DOHH2 (cell line): ENCODE results near the gene HP.

Source experiments
- H3F3A ChIP-seq: fragments of 200-600 bp; sonication (generic), shearing (Covaris generic); 2 replicates; pipeline ENCODE4 v1.6.0; 2016; ENCODE audit warnings: antibody characterized with exemption, mild to moderate bottlenecking; ENCODE audit not compliant: control insufficient read depth, insufficient read depth
- H3K27ac ChIP-seq: fragments of 200-600 bp; sonication (generic); 2 replicates; pipeline ENCODE4 v1.5.1; 2014; ENCODE audit warnings: low read depth, mild to moderate bottlenecking, low read length, moderate library complexity
- H3K27me3 ChIP-seq: fragments of 200-600 bp; sonication (generic); 2 replicates; pipeline ENCODE4 v1.6.1; 2014; ENCODE audit warnings: mild to moderate bottlenecking, low read length, mixed read lengths; ENCODE audit not compliant: control insufficient read depth
- H3K36me3 ChIP-seq: fragments of 200-600 bp; sonication (generic); 2 replicates; pipeline ENCODE4 v1.6.1; 2014; ENCODE audit warnings: mild to moderate bottlenecking, low read length, moderate library complexity, mixed read lengths; ENCODE audit not compliant: control insufficient read depth
- H3K4me1 ChIP-seq: fragments of 200-600 bp; sonication (generic); 2 replicates; pipeline ENCODE4 v1.6.1; 2014; ENCODE audit warnings: mild to moderate bottlenecking, low read length, mixed read lengths; ENCODE audit not compliant: control insufficient read depth
- H3K4me2 ChIP-seq: fragments of 200-600 bp; sonication (generic); 2 replicates; pipeline ENCODE4 v1.6.0; 2014; ENCODE audit warnings: mild to moderate bottlenecking, low read length, moderate library complexity
- H3K4me3 ChIP-seq: fragments of 200-600 bp; sonication (generic); 2 replicates; pipeline ENCODE4 v1.5.1; 2014; ENCODE audit warnings: mild to moderate bottlenecking, low read length, mixed read lengths
- H3K79me2 ChIP-seq: fragments of 200-600 bp; sonication (generic); 2 replicates; pipeline ENCODE4 v1.6.1; 2014; ENCODE audit warnings: mild to moderate bottlenecking, low read length, mixed read lengths; ENCODE audit not compliant: control insufficient read depth
- H3K9me2 ChIP-seq: fragments of 200-600 bp; sonication (generic); replicated peaks from 2 replicates; pipeline ENCODE4 v1.6.1; 2014; ENCODE audit warnings: mild to moderate bottlenecking, low read length, mixed read lengths; ENCODE audit not compliant: control insufficient read depth
- H3K9me3 ChIP-seq: fragments of 200-600 bp; sonication (generic); 2 replicates; pipeline ENCODE4 v1.6.1; 2014; ENCODE audit warnings: antibody characterized with exemption, low read length, mixed read lengths; ENCODE audit not compliant: control insufficient read depth, insufficient read depth
- H4K20me1 ChIP-seq: fragments of 200-600 bp; sonication (generic); 2 replicates; pipeline ENCODE4 v1.6.0; 2014; ENCODE audit warnings: low read depth, mild to moderate bottlenecking, antibody characterized with exemption, low read length, moderate library complexity; ENCODE audit not compliant: control insufficient read depth, insufficient read depth
- EZH2phosphoT487 ChIP-seq: fragments of 200-600 bp; sonication (generic); IDR thresholded peaks from 2 replicates; pipeline ENCODE4 v1.6.1; 2017; ENCODE audit warnings: borderline replicate concordance, mild to moderate bottlenecking, antibody characterized with exemption, low read length, moderate library complexity, mixed read lengths
- TF ChIP-seq, protein P1 (sequence below): fragments of 200-600 bp; sonication (generic); IDR thresholded peaks from one replicate; pipeline ENCODE4 v1.5.1; 2014; ENCODE audit warnings: antibody characterized with exemption, mild to moderate bottlenecking, low read depth, low read length; ENCODE audit not compliant: poor library complexity, severe bottlenecking

HP gene

DNA sequence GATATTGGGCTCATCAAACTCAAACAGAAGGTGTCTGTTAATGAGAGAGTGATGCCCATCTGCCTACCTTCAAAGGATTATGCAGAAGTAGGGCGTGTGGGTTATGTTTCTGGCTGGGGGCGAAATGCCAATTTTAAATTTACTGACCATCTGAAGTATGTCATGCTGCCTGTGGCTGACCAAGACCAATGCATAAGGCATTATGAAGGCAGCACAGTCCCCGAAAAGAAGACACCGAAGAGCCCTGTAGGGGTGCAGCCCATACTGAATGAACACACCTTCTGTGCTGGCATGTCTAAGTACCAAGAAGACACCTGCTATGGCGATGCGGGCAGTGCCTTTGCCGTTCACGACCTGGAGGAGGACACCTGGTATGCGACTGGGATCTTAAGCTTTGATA lies 6.1 kb downstream of the HP start:
- no peaks in the 10 kb centered on the region for H3K36me3 ChIP-seq
- H3K9me2 ChIP-seq, result no peaks in the 10 kb centered on the region
- no peaks in the 10 kb centered on the region for H3K27me3 ChIP-seq
- no peak overlapping the region for H3K27ac ChIP-seq
- H3K4me3 ChIP-seq, result no peak overlapping the region
- no peaks in the 10 kb centered on the region for H3K4me1 ChIP-seq
- H3K9me3 ChIP-seq, result no peaks in the 10 kb centered on the region
- no peaks in the 10 kb centered on the region for H3F3A ChIP-seq
- no peaks in the 10 kb centered on the region for H3K79me2 ChIP-seq
- TF ChIP-seq EZH2phosphoT487, result no peak
- TF ChIP-seq, protein P1, sequence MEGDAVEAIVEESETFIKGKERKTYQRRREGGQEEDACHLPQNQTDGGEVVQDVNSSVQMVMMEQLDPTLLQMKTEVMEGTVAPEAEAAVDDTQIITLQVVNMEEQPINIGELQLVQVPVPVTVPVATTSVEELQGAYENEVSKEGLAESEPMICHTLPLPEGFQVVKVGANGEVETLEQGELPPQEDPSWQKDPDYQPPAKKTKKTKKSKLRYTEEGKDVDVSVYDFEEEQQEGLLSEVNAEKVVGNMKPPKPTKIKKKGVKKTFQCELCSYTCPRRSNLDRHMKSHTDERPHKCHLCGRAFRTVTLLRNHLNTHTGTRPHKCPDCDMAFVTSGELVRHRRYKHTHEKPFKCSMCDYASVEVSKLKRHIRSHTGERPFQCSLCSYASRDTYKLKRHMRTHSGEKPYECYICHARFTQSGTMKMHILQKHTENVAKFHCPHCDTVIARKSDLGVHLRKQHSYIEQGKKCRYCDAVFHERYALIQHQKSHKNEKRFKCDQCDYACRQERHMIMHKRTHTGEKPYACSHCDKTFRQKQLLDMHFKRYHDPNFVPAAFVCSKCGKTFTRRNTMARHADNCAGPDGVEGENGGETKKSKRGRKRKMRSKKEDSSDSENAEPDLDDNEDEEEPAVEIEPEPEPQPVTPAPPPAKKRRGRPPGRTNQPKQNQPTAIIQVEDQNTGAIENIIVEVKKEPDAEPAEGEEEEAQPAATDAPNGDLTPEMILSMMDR, result no peak
- no peaks in the 10 kb centered on the region for H4K20me1 ChIP-seq
- H3K4me2 ChIP-seq, result no peak overlapping the region

DNA sequence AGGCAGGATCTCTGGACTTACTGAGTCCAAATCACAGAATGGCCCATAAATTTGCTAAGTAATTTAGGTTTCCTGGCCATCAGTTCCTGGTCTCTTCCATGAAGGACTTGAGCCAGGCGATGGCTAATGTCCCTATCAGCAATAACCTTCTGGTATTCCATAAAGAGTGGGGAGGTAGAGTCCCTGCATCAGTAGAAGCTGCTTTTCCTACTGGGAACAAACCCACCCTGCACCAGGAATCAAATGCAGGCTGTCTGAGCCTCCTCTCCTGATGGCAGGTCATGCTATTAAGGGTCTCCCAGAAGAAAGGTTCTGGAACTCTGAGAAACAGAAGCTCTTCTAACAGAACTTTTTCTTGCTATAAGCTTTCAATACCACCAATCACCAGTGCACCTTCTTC lies 7.3 kb downstream of the HP start:
- no peaks in the 10 kb centered on the region for H3K36me3 ChIP-seq
- H3K27ac ChIP-seq, result no peak overlapping the region
- no peaks in the 10 kb centered on the region for H3K9me2 ChIP-seq
- H3K4me3 ChIP-seq, result no peak overlapping the region
- H3K4me2 ChIP-seq, result no peak overlapping the region
- H3K9me3 ChIP-seq, result no peaks in the 10 kb centered on the region
- H4K20me1 ChIP-seq, result no peaks in the 10 kb centered on the region
- H3K4me1 ChIP-seq, result no peaks in the 10 kb centered on the region
- no peaks in the 10 kb centered on the region for H3K27me3 ChIP-seq
- TF ChIP-seq, protein P1, result no peak
- no peak for TF ChIP-seq EZH2phosphoT487
- H3F3A ChIP-seq, result no peaks in the 10 kb centered on the region
- H3K79me2 ChIP-seq, result no peaks in the 10 kb centered on the region

- no peaks in the 10 kb centered on the region for H4K20me1 ChIP-seq
- no peak overlapping the region for H3K4me3 ChIP-seq
- H3K9me3 ChIP-seq, result no peaks in the 10 kb centered on the region
- H3K27ac ChIP-seq, result no peak overlapping the region
- no peaks in the 10 kb centered on the region for H3K9me2 ChIP-seq
- no peaks in the 10 kb centered on the region for H3K4me1 ChIP-seq
- no peaks in the 10 kb centered on the region for H3F3A ChIP-seq
- no peak overlapping the region for H3K4me2 ChIP-seq
- TF ChIP-seq, protein P1, result no peak
- TF ChIP-seq EZH2phosphoT487, result no peak
- H3K27me3 ChIP-seq, result no peaks in the 10 kb centered on the region
- H3K79me2 ChIP-seq, result no peaks in the 10 kb centered on the region
- H3K36me3 ChIP-seq, result no peaks in the 10 kb centered on the region
Measured at GRCh38 chr16:72064361-72064894, 10.1 kb downstream of the HP start.
